CD4-positive, alpha-beta T cell treated with Interferon gamma for 1 hour (primary cell): ENCODE measurements around the gene GDF7.
"Not testable (repeated sequence)": the region's sequence is repeated elsewhere in the genome, so short reads cannot be mapped to it uniquely, and the experiment has no call there.

Experiments
- DNase-seq: peaks from one replicate; pipeline ENCODE4 v3.0.0-alpha.2; 2020

GDF7 gene

DNA sequence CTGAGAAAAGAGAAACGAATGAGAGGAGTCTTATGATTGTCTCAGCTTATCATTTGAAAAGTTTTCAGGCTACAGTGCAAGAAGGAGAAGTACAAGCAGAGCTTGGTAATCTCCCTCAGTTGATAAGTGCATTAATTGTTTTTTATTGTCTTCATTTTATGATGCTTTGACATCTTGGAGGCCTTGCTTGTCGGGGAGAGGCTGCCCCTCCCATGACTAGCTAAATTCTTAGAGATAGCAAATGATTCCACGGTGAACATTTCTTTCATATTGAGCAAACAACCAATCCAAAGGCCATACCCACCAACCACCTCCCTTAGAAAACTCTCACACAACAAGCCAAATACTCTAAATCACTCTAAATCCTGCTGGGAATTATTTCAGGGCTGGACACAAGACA is 39.8 kb downstream of the GDF7 start:
- no peak for DNase-seq

DNA sequence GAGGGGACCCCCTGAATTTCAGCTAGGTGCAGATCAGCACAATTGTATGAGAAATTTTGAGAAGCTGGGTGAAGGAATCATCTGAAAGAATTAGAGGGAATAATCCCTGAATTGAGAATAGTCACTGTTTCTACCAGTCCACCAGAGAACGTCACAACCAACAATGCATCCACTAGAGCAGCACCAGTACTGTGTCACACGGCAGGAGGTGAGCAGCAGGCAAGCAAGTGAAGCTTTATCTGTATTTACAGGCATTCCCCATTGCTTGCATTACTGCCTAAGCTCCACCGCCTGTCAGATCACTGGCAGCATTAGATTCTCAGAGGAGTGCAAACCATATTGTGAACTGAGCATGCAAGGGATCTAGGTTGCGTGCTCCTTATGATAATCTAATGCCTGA is 40.7 kb downstream of the GDF7 start:
- no peak for DNase-seq

- not testable (repeated sequence) for DNase-seq
Observed at GRCh38 chr2:20711641-20712040, 44.7 kb downstream of the GDF7 start.

- DNase-seq, result not testable (repeated sequence)
Observed at GRCh38 chr2:20713585-20713984, 46.6 kb downstream of the GDF7 start.

GRCh38 chr2:20714412-20714811 is 47.5 kb downstream of the GDF7 start:
- DNase-seq, result not testable (repeated sequence)

DNA sequence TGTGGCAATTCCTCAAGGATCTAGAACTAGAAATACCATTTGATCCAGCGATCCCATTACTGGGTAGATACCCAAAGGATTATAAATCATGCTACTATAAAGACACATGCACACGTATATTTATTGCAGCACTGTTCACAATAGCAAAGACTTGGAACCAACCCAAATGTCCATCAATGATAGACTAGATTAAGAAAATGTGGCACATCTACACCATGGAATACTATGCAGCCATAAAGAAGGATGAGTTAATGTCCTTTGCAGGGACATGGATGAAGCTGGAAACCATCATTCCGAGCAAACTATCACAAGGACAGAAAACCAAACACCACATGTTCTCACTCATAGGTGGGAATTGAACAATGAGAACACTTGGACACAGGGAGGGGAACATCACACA is 49.2 kb downstream of the GDF7 start:
- not testable (repeated sequence) for DNase-seq

DNA sequence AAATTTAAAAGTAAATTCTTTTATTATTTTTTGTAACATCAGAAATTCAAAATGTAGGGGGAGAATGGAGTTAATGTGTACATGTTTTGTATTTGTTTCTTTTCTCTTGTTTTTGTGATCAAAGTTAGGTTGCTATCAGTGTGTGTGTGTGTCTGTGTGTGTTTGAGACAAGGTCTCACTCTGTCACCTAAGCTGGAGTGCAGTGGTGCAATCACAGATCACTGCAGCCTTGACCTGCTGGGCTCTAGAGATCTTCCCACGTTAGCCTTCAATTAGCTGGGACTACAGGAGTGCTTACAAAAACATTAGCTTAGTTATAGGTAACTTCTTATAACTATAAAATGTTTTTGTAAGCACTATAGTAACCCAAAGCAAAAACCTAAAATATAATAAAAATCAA is 50.7 kb downstream of the GDF7 start:
- DNase-seq, result no peak

DNA sequence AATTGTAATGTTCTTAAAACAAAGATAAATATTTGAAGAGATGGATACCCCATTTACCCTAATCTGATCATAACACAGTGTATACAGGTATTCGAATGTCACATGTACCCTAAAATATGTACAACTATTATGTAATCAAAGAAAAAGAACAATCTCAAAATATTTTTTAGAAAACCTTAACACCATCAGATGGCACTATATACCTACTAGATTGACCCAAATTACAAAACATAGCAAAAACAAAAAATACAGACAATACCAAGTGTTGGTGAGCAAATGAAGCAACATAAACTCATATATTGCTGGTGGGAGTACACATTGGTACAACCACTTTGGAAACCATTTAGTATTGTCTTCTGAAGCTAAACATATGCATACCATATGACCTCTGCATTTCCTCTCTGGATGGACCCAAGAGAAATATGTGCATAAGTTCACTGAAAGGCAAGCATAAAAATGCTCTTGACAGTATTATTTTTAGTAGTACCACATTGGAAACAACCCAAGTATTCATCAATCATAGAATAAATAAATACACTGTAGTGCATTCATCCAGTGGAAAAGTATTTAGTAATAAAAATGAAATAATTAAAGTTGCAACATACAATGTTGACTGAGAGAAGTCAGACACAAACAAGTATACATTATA is 55.8 kb downstream of the GDF7 start:
- DNase-seq, result no peak

- no peak for DNase-seq
Observed at GRCh38 chr2:20723543-20723942, 56.6 kb downstream of the GDF7 start.

GRCh38 chr2:20724500-20725053 is 57.6 kb downstream of the GDF7 start:
- DNase-seq, result no peak

DNA sequence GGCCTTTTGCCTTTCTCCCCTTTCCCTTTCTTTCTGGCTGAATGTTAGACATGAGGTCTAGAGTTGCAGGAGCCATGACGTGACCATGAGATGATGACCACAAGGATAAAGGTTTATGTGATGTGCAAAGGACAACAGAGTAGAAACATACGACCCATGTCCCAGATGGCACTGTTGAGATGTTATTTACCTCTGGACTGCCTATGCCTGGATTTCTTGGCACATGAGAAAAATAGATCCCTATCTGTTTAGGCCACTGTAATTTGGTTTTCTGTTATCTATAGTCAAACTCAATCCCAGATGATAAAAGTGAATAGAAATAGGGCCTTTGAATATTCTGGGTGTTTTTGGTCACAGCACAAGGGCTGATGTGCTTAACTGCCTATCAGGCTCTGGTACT is 58.8 kb downstream of the GDF7 start:
- DNase-seq, result no peak

DNA sequence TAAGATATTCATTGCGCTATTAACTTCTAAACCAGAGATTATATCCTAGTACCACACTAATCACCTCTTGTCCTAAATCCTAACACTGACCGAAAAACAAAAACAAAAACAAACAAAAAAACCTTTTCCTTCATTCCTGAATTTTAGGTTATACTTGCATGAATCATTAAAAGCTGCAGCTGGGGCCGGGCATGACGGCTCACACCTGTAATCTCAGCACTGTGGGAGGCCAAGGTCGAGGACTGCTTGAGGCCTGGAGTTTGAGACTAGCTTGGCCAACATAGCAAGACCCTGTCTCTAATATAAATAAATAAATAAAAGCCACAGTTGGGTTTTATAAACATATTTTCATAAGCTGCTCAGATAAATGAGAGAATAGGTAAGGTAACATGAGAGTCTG is 60.0 kb downstream of the GDF7 start:
- no peak for DNase-seq

DNA sequence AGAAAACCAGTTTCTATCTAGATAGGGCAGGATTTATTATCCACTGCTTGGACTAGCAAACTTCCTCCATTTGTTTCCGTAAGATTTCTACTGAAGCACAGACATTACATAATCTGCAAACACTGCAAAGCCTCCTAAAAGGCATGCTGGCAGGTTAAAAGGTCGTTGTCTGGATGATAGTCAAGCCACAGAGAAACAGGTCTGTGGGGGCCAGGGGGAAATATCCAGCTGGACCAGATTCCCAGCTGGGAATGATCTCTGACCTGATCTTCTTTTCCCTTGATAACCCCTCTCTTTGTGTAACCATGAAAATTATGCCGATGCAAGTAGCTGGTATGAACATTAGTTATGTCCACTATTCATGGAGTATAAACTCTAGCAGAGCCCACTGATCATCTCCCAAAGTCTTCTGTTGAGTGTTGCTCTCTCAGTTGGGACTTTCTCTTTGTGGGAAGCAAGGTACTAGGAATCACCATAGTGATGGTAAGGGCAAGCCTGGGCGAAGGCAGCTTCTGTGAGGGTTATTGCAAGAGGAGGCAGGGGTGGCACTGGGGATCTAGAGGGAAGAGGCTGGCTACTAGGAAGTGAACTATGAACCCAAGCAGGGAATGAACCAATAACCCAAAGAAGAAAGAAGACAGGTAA is 61.3 kb downstream of the GDF7 start:
- DNase-seq, result no peak
